Bronchial epithelial cell (primary cell): Measurements from ENCODE around the gene CHGA. TPM values are rescaled to one million over a fixed set of nuclear protein-coding genes. Genes with fewer than 3 reads are reported as not detected.
A peak's percentile ranks its signal among the peaks of the same experiment; 100 is the strongest.

ENCODE experiments used
- DNase-seq: peaks from one replicate; pipeline ENCODE4 v3.0.0-alpha.2; 2010; ENCODE audit warnings: low read depth
- FAIRE-seq: peaks from 2 replicates; lab custom pipeline; 2011; peaks lifted over from hg19 to GRCh38; lab: Jason Lieb, UNC
- H3K27me3 ChIP-seq: 2 replicates; pipeline ENCODE4 v1.5.1; 2011; ENCODE audit warnings: low read length; ENCODE audit not compliant: control insufficient read depth, insufficient read depth
- H3K36me3 ChIP-seq: 2 replicates; pipeline ENCODE4 v1.5.1; 2011; ENCODE audit warnings: low read length; ENCODE audit not compliant: control insufficient read depth, insufficient read depth
- H3K4me3 ChIP-seq: 2 replicates; pipeline ENCODE4 v1.5.1; 2011; ENCODE audit warnings: mild to moderate bottlenecking, low read depth, low read length, control low read depth
- CTCF ChIP-seq: IDR thresholded peaks from 2 replicates; pipeline ENCODE4 v1.5.1; 2011; ENCODE audit warnings: mild to moderate bottlenecking, moderate library complexity, low read length, control low read depth, inconsistent platforms; ENCODE audit not compliant: insufficient read depth, severe bottlenecking
- total RNA-seq: library from RNA; depleted of rRNA; stranded (reverse); fragments of >200 nt; gene quantifications from 2 replicates; pipeline ENCODE4 v1.2.1, GENCODE V29; 2014

CHGA gene
- total RNA-seq, 1 donor from 2014 or later, result not detected

DNA sequence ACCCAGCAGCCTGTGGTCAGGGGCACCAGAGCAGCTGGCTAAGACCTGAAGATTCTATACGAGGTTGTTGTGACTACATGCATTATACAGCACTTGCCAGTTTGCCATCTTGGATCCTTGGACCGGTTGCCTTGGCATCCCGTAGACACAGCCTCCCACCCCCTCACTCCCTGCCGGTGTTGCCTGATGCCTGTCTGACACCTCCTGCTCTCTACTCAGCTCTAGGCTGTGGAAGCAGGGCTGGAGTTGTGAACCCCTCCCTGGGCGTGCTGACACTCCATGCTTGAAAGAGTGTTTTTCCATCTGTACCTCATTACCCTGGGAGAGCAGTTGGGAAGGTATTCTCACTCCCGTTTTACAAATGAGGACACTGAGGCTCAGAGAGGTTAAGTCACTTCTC, 2.5 kb downstream of the CHGA start:
- Histone ChIP-seq H3K27me3 (peaks cover 7% of the 10 kb centered on the region), H3K36me3 (no peaks in the 10 kb centered on the region), H3K4me3 (no peak overlapping the region)
- no peak for DNase-seq
- peak; percentile 58 for FAIRE-seq
- TF ChIP-seq CTCF, result no peak

DNA sequence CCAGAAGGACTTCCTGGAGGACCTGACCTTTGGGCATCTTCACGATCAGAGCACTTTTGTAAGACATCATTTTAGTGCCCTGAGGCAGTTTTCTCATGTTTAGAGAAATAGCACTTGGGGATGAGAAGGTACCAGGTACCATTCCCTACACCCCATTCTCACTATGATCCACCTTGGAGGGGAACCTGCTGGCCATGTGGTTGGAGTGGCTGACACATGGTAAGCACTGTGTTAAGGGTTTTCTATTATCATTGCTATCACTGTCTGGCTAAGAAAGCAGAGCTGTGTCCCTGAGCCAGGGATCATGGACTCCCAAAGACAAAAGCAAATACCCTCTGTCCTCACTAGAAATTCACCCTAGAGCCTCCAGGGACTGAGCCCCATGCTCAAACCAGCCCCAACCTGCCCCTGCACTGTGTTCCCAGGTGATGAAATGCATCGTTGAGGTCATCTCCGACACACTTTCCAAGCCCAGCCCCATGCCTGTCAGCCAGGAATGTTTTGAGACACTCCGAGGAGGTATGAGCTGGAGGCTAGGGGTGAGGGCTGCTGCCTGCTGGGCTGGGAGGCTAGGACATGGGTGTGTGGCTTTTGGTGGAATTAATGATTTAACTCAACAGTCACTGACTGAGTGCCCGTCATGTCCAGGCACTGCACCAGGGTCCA, 3.4 kb downstream of the CHGA start:
- Histone ChIP-seq H3K4me3 (no peak overlapping the region), H3K27me3 (peaks cover 5% of the 10 kb centered on the region), H3K36me3 (no peaks in the 10 kb centered on the region)
- TF ChIP-seq CTCF, result peak; percentile 2
- FAIRE-seq (peak; percentile 96), DNase-seq (peak; percentile 97)

- Histone ChIP-seq H3K4me3 (no peak overlapping the region), H3K36me3 (no peaks in the 10 kb centered on the region), H3K27me3 (peaks cover 5% of the 10 kb centered on the region)
- no peak for FAIRE-seq
- TF ChIP-seq CTCF, result no peak
- DNase-seq, result no peak
These were observed 4.0 kb downstream of the CHGA start for GRCh38 chr14:92926931-92927330.

DNA sequence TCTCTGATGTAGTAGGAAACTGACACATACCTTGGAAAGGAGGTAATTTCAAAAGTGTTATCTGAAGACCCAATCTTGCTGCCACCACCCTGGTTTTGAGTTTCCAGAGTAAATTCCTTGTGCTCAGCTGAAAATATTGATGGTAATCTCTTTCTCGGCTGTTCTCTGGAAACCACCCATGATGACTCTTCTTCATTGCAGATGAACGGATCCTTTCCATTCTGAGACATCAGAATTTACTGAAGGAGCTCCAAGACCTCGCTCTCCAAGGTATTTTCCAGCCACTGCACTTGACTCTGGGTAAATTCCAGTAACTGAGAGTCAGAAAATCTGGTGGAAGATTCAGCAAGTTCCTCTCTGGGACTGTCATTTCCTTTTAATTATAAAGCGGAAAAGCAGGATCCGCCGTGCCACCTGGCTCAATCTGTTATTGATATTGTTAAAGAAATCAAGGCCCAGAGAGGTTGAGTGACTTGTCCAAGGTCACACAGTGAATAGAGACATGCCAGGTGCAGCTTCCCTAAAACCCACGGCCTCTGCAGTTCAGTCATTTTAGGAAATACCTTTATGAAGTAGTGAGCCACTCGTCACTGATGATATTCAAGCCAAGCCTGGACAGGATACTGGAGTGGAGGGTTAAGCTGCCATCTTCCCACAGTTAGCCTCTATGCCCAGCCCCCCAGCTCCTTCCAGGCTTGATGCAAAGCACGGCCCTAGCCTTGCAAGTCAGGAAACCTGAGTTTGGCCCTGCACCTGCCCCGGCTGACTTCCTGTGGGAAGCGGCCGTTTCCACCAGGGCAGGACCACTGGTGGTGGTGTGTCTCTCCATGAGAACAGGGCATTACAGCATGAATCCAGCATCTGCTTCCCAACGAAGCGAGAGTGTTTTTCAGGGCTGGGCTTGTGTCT, 4.7 kb downstream of the CHGA start:
- no peak overlapping the region for H3K4me3 ChIP-seq
- TF ChIP-seq CTCF, result no peak
- no peaks in the 10 kb centered on the region for H3K36me3 ChIP-seq
- DNase-seq (peak; percentile 40), FAIRE-seq (no peak)
- peaks cover 4% of the 10 kb centered on the region for H3K27me3 ChIP-seq

GRCh38 chr14:92928258-92928629, 5.3 kb downstream of the CHGA start:
- no peak for TF ChIP-seq CTCF
- Histone ChIP-seq H3K4me3 (no peak overlapping the region), H3K27me3 (peaks cover 2% of the 10 kb centered on the region), H3K36me3 (no peaks in the 10 kb centered on the region)
- no peak for FAIRE-seq
- peak; percentile 43 for DNase-seq
